HG02970 (cell line): ENCODE data around the gene EMILIN1.
"Not testable (repeated sequence)": the region's sequence is repeated elsewhere in the genome, so short reads cannot be mapped to it uniquely, and the experiment has no call there.

Experiments
- ATAC-seq: cut with Tn5 transposase; IDR thresholded peaks from one replicate; pipeline ENCODE4 v1.9.1; 2021; ENCODE audit warnings: mild to moderate bottlenecking, moderate library complexity, moderate number of reproducible peaks; ENCODE audit not compliant: unreplicated experiment, low FRiP score

EMILIN1 gene

DNA sequence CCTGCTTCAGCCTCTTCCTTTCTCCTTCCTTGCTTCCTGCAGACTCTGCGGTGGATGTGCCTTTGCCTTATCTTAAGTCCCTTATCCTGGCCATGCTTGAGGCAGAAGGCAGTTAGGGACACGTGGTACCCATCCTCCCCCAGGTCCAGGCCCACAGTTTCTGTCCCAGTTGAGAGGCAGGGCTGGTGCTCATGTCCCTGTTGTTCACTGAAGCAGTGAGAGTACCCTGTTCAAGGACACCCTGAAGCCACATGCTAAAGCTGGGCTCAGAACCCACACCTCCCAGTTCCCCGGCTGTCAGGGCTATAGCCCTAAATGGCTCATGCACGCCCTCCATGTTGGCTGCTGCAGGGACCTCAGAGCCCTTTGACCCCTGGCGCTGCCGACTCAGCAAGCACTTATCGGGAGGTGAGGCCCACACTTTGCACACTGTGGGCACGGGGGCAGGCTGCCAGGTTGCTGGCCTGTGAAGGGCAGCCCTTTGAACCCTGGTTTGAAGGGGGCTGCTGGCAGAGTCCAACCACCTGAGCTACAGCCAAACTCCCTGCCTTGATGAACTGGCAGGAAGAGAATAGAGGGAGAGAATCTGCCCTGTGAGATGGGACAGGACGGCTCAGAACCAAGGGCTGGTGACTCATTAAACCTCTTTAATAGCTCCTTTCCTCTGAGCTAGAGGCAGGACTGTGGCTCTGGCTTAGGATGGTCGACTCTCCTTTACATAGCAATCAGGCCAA is 14.4 kb downstream of the EMILIN1 start:
- ATAC-seq, result no peak

DNA sequence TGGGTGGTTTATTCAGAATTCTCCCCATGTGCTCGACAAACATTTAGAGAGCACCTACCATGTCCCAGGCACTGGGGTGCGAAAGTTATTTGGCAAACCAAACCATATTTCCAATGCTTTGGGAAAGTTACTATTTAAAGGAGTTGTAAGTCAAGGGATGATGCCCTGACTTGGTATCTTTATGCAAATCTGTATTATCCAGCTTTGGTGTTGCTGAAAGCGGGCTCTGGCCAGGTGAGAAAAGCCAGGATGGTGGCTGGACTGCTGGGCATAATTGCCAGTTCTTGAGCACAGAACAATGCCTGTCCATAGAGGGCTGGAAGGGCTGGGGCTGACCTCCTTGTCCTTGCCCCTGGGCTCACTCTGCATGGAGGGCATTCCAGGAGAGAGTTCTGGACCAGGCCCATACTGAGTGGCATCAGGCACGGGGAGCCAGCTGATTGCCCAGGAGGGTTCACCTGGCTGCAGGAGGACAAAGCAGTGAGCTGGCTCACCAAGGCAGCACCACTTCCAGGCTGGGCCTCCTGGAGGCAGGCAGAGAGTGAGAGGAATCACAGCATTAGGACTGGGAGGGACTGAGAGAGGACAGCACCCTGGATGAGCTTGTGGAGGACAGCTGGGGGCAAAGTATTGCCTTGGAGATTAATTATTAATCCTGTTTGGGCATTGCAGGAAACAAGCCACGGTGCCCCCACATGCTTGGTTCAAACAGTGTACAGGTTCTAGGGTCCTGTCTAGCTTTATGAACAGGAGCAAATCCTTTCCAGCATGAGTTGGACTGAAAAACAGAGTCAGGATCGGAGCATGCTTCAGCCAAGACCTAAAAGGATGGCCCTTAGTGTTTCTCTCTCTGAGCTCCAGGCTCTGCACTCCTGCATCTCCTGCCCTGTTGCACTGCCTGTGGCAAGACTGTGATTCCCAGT is 15.3 kb downstream of the EMILIN1 start:
- no peak for ATAC-seq

DNA sequence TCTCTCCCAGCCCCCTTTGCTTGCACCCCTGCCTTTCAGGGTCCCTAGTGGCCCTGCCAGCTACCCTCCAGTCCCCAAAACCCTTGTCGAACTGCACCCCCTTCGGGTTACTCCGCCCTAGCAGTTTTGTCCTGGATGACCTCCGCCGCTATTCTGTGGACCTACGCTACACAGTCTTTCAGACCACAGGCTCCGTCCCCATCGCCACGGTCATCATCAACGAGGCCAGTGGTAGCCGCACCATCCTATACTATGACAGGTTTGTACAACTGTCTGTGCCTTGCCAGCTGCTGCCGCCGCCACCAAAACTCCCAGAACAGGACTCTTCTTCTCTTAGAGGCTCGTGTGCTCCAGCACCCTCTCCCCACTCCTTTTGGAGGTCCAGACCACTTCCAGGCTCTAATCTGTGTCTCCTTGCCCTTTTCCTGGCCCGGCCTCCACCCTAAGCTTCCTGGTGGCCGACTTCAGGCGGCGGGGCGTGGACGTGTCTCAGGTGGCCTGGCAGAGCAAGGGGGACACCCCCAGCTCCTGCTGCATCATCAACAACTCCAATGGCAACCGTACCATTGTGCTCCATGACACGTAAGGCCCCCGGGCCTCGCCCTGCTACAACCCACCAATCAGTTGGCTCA is 16.1 kb downstream of the EMILIN1 start:
- no peak for ATAC-seq

DNA sequence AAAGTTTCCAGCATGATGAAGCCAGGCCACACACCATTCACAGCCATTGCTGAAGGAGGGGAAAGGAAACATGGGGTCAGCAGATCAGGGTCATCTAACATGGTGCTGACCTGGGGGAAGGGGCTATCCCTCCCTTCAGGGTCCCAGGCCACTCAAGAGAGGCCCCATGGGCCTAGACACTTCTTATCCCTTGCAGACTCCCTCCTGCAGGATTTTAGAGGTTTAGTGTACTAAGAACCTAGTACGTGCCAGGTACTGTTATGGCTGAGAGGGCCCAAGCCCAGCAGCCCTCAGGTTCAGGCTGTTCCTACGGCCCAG is 17.0 kb downstream of the EMILIN1 start:
- ATAC-seq, result no peak

DNA sequence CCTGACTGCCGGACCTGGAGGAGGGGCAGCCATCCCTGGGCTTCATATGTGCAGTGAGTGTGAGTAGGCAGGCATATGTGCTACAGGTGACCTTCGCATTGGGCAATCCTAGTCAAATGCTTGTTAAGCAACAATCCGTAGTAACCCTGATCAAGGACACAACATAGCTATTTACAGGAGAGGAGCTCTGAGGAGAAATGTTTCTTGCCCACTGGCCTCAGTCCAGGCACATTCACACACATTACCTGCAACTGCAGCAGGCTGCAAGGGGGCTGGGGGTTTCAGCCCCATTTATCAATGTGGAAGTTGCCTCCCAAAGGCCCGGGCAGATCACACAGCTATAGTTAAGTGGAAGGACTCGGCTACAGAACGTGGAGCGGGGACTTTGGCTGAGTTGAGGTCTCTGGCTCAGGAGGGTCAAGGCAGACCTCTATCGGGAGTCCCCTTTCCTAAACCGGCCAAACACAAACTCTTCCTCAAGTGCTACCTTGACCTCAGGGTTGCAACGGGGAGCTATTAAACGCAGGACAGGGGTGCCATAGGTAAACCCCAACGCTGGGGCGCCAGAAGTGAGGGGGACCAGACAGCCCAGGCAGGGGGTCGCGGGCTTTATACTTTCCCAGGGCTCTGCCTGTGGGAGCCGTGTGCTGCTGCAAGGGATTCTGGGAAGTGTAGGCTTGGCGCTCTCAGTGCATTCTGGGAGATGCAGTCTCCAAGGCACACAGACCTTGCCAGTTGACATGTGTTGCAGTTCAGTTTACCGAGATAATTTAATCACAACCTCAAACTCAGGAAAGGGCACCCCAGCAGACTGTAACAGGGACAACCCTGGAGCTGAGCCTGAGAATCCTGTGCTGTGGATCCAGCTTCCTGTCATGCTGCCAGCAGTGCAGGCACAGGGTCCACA is 17.6 kb downstream of the EMILIN1 start:
- ATAC-seq, result no peak

DNA sequence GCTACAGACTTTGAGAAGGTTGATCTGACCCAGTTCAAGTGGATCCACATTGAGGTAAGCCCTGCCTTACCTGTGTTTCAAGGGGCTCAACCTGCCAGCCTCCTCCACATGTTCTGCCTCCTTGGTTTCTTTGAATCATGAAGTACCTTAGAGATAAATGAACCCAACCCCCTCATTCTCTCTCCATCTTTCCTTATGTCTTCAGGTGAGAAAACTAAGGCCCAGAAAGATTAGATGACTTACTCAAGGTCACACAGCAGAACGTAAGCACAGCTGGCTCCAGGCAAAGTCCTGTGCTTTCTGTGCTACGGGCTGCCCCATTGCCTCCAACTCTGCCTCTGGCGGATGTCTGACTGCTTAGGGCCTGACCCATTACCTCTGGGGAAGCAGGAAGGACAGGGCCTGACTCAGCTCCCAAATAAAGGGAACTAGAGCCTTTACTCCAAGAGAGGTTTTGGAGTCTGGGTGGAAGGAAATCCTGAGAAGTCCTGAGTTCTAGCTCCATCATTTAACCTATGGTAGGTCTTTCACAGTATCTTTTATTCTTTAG is 18.4 kb downstream of the EMILIN1 start:
- no peak for ATAC-seq

DNA sequence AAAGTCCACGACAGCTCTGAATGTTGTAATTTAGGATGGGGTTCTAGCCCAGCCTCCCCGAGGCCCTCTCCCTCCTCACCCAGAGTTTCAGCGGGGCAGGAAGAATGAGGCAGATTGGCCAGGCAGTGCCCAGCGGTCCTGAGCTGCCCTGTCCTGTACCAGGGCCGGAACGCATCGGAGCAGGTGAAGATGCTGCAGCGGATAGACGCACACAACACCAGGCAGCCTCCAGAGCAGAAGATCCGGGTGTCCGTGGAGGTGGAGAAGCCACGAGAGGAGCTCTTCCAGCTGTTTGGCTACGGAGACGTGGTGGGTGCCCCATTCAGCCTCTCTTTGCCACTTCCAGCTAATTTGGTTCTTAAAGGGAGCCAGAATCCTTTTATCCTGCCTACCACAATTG is 18.9 kb downstream of the EMILIN1 start:
- ATAC-seq, result no peak

DNA sequence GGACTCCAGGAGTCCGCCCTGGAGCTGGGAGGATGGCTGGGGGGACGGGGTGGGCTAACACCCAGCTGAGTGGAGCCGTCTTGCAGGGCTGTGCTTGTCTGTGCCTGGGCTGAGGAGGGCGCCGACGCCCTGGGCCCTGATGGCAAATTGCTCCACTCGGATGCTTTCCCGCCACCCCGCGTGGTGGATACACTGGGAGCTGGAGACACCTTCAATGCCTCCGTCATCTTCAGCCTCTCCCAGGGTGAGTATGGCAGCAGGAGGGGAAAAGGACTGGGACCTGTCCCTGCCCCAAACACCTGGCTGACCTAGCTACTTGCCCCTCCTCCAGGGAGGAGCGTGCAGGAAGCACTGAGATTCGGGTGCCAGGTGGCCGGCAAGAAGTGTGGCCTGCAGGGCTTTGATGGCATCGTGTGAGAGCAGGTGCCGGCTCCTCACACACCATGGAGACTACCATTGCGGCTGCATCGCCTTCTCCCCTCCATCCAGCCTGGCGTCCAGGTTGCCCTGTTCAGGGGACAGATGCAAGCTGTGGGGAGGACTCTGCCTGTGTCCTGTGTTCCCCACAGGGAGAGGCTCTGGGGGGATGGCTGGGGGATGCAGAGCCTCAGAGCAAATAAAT is 21.0 kb downstream of the EMILIN1 start:
- ATAC-seq, result no peak

DNA sequence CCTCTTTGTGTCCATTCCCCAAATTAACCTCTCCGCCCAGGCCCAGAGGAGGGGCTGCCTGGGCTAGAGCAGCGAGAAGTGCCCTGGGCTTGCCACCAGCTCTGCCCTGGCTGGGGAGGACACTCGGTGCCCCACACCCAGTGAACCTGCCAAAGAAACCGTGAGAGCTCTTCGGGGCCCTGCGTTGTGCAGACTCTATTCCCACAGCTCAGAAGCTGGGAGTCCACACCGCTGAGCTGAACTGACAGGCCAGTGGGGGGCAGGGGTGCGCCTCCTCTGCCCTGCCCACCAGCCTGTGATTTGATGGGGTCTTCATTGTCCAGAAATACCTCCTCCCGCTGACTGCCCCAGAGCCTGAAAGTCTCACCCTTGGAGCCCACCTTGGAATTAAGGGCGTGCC is 21.6 kb downstream of the EMILIN1 start:
- no peak for ATAC-seq

DNA sequence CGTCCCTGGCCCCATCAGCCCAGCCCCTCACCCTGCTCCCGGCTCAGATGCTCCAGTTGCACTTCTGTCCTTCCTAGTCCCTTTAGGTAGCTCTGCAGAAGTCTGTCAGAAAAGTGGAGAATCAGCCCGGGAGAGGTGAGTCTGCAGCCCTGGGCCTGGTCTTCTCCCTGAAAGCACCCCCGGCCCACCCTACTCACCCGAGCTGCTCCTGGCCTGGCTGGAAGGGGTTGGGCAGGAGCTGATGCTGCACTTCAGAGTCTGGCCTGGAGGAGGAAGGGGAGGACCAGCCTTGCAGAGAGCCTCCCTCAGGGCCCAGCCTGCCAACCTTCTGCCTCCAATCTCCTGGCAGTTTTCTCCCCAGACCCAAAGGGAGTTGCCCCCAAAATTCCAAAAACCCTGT is 23.9 kb downstream of the EMILIN1 start:
- ATAC-seq, result no peak

DNA sequence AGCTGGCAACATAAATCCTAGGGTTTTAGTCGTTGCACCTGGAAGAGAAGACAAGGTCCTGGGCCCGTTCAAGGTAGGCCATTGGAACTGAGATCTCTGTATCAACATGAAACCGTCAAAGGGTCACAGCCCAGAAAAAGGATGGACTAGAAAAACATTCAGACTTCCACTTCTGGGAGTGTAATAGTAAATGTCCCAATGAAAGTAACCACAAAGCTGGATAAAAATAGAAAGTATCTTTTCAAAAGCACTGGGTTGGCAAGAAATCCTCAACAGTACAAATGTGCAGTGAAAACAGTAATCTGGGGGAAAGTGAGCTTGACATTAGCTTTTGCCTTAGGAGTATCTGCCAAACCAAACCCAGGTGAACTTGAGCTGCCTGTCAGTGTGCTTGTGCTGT is 27.6 kb downstream of the EMILIN1 start:
- no peak for ATAC-seq

DNA sequence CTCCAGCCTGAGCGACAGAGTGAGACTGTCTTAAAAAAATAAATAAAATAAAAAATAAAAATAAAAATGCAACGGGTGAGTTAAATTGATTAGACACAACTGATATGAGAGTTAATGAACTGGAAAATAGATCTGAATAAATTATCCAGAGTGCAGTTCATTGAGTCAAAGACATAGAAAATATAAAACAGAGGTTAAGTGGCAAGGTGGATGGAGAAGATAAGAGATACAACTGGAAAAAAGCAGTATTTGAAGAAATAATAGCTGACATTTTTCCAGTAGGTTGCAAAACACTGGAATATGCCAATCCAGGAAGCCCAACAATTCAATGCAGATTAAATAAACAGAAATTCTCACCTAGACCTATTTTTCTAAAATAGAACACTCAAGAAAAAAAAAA is 29.8 kb downstream of the EMILIN1 start:
- no peak for ATAC-seq

DNA sequence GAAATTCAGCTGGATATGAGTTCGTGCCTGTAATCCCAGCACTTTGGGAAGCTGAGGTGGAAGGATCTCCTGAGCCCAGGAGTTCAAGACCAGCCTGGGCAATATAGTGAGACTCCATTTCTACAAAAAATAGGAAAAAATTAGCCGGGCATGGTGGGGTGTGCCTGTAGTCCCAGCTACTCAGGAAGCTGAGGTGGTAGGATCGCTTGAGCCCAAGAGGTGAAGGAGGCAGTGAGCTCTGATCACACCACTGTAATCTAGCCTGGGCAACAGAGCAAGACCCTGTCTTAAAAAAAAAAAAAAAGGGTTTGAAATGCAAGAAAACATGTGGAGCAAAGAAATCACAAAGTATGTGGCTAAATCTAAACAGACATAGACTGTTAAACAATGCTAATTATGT is 30.7 kb downstream of the EMILIN1 start:
- no peak for ATAC-seq

DNA sequence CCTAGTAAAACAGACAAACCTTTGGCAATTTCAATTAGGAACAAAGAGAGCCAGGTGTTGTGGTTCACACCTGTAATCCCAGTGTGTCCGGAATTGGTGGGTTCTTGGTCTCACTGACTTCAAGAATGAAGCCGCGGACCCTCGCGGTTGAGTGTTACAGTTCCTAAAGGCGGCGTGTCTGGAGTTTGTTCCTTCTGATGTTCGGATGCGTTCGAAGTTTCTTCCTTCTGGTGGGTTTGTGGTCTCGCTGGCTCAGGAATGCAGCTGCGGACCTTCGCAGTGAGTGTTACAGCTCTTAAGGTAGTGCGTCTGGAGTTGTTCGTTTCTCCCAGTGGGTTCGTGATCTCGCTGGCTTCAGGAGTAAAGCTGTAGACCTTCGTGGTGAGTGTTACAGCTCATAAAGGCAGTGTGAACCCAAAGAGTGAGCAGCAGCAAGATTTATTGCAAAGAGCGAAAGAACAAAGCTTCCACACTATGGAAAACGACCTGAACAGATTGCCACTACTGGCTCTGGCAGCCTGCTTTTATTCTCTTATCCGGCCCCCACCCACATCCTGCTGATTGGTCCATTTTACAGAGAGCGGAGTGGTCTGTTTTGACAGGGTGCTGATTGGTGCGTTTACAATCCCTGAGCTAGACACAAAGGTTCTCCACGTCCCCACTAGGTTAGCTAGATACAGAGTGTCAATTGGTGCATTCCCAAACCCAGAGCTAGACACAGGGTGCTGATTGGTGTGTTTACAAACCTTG is 32.4 kb downstream of the EMILIN1 start:
- not testable (repeated sequence) for ATAC-seq

DNA sequence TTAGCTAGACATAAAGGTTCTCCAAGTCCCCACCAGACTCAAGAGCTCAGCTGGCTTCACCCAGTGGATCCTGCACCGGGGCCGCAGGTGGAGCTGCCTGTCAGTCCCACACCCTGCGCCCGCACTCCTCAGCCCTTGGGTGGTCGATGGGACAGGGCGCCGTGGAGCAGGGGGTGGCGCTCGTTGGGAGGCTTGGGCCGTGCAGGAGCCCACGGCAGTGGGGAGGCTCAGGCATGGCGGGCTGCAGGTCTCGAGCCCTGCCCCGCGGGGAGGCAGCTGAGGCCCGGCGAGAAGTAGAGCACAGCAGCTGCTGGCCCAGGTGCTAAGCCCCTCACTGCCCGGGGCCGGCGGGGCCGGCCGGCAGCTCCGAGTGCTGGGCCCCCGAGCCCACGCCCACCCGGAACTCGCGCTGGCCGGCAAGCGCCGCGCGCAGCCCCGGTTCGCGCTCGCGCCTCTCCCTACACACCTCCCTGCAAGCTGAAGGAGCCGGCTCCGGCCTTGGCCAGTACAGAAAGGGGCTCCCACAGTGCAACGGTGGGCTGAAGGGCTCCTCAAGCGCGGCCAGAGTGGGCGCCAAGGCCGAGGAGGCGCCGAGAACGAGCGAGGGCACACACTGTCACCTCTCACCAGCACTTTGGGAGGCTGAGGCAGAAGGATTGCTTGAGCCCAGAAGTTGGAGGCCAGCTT is 33.1 kb downstream of the EMILIN1 start:
- not testable (repeated sequence) for ATAC-seq

DNA sequence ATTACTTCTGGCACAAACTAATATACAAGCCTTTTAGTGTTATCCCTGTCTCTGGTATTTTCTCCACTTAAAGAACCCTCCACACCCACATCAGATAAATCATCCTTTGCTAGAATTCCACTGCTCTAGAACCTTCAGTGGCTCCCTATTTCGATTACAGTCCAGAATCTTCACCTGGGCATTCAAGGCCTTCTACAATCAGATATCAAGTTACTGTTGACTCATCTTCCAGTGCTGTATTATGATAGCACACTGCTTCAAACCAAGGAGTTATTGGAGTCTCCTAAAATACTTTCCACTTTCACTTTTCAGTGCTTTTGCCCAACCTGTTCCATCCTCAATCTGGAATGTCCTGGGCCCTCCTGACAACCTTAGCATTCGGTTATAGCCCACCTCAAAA is 37.1 kb downstream of the EMILIN1 start:
- no peak for ATAC-seq

DNA sequence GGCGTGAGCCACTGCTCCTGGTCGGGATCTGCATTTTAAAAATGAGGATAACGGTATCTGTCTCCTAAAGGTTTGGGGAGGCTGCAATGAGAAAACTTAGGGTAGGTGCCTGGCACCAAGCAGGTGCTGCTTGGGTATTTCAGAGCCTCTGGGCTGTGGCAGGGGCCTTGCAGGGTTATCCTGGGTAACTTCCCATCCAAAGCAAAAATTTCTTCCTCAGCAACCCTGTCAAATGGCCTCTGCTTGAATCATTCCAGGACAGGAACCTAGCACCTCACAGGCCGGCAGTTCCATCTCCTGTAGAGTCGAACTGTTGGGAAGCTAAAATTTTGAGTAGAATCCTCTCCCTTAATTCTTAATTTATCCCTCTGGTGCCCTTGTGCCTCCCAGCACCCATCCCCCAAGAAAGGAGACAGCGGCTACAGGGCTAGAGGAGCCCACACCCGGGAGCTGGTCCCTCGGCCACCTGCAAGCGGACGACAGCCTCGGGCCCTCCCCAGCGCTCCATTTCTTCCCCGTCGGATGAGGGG is 39.6 kb downstream of the EMILIN1 start:
- ATAC-seq, result no peak
